HG02678 (cell line): ENCODE measurements around the gene FKBP4.
"Not testable (repeated sequence)": the region's sequence is repeated elsewhere in the genome, so short reads cannot be mapped to it uniquely, and the experiment has no call there.

Source experiments
- ATAC-seq: cut with Tn5 transposase; IDR thresholded peaks from one replicate; pipeline ENCODE4 v1.9.1; 2021; ENCODE audit warnings: mild to moderate bottlenecking, moderate library complexity; ENCODE audit not compliant: unreplicated experiment

FKBP4 gene

GRCh38 chr12:2794736-2795289, at the start of gene FKBP4:
Gene FKBP4, plus strand, starts transcription at chr12:2794970. Its CDS starts 170 bp downstream, at chr12:2795140.
- ATAC-seq, result peak; percentile 85

DNA sequence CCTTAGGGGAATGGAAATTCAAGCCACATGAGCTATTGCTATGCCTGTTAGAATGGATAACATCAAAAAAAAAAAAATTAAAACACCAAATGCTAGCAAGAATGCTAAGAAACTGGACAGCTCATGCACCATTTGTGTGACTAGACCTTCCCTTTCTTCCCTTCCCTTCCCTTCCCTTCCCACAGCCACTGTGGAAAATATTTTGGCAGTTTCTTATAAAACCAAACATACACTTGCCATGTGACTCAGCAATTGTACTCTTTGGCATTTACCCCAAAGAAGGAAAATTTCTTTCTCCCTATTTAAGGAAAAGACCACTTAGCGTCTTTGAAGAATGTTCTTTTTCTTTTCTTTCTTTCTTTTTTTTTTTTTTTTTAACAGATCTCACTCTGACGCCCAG, 49.1 kb upstream of the FKBP4 start:
- no peak for ATAC-seq

- ATAC-seq, result no peak
Observed at GRCh38 chr12:2749580-2749979, 45.2 kb upstream of the FKBP4 start.

DNA sequence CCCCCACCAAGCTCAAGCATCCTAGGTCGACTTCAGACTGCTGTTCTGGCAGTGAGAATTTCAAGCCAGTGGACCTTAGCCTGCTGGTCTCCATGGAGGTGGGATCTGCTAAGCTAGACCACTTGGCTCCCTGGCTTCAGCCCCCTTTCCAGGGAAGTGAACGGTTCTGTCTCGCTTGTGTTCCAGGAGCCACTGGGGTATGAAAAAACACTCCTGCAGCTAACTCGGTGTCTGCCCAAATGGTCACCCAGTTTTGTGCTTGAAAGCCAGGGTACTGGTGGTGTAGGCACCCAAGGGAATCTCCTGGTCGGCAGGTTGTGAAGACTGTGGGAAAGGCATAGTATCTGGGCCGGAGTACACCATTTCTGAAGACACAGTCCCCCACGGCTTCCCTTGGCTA, 44.6 kb upstream of the FKBP4 start:
- no peak for ATAC-seq

DNA sequence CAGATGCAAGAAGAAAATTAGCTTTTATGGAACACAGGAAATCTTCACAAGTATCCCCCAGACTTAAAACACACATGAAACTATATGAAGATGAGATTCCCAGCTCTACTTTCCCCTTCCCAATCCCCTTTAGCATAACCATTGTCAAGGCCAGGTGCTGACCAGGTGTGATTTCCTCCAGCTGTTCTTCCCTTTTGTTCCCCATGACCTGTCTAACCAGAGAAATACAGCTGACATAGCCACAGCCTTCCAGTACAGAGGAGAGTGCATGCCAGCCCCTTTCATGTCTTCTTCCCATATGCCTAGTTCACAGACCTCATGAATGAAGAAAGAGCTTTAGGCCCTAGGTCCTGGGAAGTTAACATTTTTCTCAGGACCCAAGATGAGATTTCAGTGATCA, 43.5 kb upstream of the FKBP4 start:
- no peak for ATAC-seq

- ATAC-seq, result no peak
Observed at GRCh38 chr12:2751686-2752085, 43.1 kb upstream of the FKBP4 start.

DNA sequence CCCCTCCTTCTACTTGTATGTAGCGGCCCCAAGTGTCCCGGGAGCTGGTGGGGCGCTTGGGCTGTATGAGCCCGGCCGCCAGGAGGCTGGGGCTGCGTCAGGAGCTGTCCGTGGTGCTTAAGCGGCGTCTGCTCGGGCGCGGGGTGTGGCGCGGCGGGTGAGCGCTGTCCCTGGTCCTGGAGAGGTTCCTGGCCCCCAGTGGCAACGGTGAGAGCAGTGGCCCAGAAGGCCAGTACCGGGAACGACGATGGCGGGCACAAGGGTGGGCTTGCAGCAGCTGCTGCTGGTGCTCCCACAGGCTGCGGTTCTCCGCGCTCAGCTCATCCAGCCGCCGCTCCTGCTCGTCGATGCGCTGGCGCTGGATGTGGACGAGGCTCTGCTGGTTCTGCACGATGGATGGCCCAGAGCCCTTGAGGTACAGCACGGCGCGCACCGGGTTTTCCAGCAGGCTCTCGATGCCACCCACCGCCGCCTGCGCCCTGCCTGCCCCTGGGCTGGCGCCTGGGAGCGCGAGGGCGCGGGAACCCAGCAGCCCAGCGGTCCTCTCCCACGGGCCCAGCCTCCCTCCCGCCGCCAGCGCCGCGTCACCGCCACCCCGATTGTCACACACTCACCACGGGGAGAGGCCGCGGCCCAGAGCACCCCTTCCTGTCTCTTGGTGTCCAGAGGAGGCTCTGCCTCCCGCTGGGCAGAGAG, 41.9 kb upstream of the FKBP4 start:
- ATAC-seq, result no peak

GRCh38 chr12:2753536-2753935, 41.2 kb upstream of the FKBP4 start:
- ATAC-seq, result no peak

DNA sequence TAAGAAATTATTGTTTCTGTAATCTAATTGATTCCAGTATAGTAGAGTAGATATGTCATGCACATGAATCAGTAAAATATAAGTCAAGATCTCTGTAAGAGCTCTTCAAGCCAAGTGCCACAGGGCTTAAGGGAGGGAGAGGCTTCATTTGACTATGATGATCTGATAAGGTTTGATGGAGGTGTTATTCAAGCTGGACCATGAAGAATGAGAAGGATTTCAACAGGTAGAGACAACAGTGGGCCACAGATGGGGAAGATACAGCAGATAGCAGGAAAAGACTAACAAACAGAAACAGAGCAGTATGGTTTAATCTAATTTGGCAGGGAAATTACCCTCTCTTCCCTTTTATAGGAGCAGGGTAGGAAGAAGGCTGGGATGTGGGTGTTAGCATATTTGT, 40.6 kb upstream of the FKBP4 start:
- ATAC-seq, result no peak

- no peak for ATAC-seq
Observed at GRCh38 chr12:2756756-2757155, 38.0 kb upstream of the FKBP4 start.

DNA sequence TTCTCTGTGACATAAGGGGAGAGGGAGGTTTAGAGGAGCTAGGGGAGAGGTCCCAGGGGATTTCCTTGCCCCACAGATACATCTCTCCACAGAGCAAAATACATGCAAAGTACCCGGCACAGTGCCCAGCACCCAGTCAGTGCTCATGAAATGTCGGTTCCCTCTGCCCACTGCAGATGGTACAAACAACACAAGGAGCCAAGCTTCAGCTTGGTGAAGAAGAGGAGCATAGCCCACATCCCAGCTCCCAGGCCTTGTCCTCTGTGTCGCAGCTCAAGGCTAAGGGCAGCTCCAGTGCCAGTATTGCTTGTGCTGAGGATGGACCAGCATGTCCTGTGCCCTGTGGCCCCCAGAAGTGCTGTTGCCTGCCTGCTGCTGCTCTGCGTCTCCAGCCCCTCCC, 35.0 kb upstream of the FKBP4 start:
- ATAC-seq, result no peak

- no peak for ATAC-seq
Observed at GRCh38 chr12:2764398-2764797, 30.4 kb upstream of the FKBP4 start.

DNA sequence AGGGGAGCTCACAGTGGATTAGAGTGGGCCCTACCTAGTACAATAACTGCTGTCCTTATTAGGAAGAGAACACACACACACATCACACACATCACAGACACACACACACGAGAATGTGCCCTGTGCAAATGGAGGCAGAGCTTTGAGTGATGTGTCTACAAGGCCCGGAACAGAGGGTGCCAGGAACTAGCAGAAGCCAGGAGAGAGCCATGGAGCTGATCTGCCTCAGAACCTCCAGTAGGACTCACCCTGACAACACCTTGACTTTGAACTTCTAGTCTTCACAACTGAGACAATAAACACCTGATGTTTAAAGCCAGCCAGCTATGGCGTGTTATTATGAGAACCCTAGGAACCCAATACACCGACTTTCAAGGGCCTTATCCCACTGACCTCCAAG, 29.7 kb upstream of the FKBP4 start:
- no peak for ATAC-seq

GRCh38 chr12:2765608-2766007, 29.2 kb upstream of the FKBP4 start:
- ATAC-seq, result no peak

- ATAC-seq, result no peak
Observed at GRCh38 chr12:2768224-2768961, 26.4 kb upstream of the FKBP4 start.

GRCh38 chr12:2769866-2770533, 24.8 kb upstream of the FKBP4 start:
- ATAC-seq, result no peak

DNA sequence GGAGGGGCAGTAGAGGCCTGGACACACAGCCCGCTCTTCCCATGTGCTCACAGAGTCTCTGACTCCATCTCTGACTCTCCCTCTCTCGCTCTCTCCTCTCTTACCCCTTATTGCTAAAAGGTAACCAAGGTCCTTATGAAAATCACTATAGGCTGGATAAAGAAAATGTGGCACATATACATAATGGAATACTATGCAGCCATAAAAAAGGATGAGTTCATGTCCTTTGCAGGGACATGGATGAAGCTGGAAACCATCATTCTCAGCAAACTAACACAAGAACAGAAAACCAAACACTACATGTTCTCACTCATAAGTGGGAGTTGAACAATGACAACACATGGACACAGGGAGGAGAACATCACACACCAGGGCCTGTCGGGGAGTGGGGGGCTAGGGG, 24.2 kb upstream of the FKBP4 start:
- ATAC-seq, result not testable (repeated sequence)

DNA sequence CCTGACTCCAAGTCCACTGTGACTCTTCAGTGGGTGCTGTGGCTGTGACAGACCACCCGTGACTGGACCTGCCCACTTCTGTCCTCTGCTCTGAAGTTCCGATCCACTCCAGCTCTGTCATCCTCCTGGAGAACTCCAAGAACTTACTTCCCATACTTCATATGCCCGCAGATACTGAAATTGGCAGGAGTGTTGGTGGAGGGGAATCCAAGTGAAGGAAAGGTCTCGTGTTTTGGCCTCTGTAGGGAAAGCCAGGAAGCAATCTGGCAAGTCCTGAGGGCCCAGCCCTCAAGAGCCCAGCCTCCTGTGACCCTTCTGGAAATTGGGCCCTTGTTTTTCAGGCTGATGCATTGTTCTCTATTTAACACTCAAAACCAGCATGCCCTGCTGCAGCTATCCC, 22.4 kb upstream of the FKBP4 start:
- ATAC-seq, result no peak

DNA sequence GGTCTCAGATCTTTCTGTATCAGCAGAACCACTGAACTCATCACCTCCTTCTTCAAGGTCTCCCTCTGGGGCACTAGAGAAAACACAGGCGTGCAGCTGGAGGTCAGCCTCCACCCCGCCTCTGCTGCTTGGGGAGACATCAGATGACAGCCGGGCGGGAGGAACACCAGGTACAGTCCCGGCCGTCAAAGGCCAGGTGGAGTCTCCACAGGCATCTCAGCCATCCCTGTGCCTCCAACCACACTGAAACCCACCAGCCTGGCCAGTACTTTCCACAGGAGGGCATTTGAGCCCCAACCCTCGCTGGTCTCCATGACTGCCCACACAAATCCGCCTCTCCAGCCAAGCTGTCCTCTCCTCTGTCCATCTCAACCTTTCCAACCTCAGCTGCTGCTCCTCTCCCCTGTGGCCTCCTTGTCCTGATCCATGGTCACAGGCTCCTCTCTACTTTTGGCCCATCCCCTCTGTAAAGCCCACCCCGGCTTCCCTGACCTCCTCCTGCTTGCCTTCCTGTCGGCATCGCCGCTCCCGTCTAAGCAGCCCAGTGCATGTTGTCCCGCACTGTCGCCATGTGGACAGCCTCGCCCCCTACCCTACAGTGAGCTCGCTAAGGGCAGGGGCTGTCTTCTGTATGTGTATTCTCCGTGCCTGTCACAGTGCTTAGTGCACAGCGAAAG, 21.4 kb upstream of the FKBP4 start:
- no peak for ATAC-seq

DNA sequence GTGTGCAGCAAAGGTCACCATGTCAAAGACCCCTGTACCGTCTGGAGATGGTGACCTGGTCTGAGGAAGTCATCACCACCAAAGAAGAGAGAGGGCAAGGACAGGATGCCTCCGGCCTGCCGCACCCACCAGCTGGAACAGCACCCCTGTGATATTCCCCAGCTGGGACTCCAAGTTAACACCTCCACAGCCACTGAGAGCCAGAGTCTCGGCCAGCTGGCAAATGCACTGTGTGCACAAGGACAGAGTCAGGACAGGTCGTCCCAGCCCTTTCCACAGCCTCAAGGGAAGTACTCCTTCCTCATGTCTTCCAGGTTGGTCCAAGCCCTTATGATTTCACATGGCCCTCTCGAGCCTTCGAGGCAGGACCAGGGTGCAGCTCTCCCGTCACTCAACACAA, 19.3 kb upstream of the FKBP4 start:
- no peak for ATAC-seq

- ATAC-seq, result no peak
Observed at GRCh38 chr12:2776129-2776806, 18.5 kb upstream of the FKBP4 start.
